ENCODE measurements around the gene STIP1.
A peak's percentile ranks its signal among the peaks of the same experiment; 100 is the strongest.
"Not testable (repeated sequence)": the region's sequence is repeated elsewhere in the genome, so short reads cannot be mapped to it uniquely, and the experiment has no call there.

STIP1 gene

GRCh38 chr11:64240435-64241240 is 54.7 kb downstream of the STIP1 start, which contains the start of gene FKBP2:
Gene FKBP2, plus strand, starts transcription at chr11:64241095. Its CDS starts 1,293 bp downstream, at chr11:64242388.
- DNase-seq, result peak; percentile 96

GRCh38 chr11:64241241-64241490 is 55.2 kb downstream of the STIP1 start:
- DNase-seq, result peak; percentile 99

- DNase-seq, result peak; percentile 71
Observed at GRCh38 chr11:64241491-64242374, 55.8 kb downstream of the STIP1 start.

- DNase-seq, result no peak
Observed at GRCh38 chr11:64243236-64243854, 57.4 kb downstream of the STIP1 start.

- DNase-seq, result no peak
Observed at GRCh38 chr11:64244107-64244506, 58.1 kb downstream of the STIP1 start.

DNA sequence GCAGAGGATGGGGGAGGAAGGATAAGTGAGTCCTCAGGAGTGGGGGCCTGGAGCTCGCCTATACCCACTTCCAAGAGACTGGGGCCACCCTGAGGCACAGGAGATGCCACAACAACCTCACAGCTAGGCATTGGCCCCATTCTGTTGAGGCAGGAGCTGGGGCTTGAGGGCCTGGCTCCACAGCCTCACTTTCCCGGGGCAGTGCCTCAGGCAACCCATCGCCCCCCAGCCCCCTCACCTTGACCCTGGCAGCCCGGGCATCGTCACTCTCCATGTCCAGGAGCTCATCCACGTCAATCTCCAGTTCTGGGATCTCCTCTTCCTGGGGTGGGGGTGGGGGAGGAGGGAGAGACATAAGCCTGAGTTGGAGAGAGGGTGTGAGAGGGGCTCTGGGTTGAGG is 59.0 kb downstream of the STIP1 start:
- no peak for DNase-seq

GRCh38 chr11:64245401-64245796 is 59.4 kb downstream of the STIP1 start:
- no peak for DNase-seq

- peak; percentile 60 for DNase-seq
Observed at GRCh38 chr11:64245797-64246620, 60.0 kb downstream of the STIP1 start.

GRCh38 chr11:64246621-64246870 is 60.6 kb downstream of the STIP1 start:
- DNase-seq, result not testable (repeated sequence)

- DNase-seq, result peak; percentile 93
Observed at GRCh38 chr11:64246871-64247728, 61.1 kb downstream of the STIP1 start, which contains the start of gene PPP1R14B. Gene PPP1R14B, minus strand, starts transcription at chr11:64246943. Its CDS starts 270 bp downstream, at chr11:64246673.

DNA sequence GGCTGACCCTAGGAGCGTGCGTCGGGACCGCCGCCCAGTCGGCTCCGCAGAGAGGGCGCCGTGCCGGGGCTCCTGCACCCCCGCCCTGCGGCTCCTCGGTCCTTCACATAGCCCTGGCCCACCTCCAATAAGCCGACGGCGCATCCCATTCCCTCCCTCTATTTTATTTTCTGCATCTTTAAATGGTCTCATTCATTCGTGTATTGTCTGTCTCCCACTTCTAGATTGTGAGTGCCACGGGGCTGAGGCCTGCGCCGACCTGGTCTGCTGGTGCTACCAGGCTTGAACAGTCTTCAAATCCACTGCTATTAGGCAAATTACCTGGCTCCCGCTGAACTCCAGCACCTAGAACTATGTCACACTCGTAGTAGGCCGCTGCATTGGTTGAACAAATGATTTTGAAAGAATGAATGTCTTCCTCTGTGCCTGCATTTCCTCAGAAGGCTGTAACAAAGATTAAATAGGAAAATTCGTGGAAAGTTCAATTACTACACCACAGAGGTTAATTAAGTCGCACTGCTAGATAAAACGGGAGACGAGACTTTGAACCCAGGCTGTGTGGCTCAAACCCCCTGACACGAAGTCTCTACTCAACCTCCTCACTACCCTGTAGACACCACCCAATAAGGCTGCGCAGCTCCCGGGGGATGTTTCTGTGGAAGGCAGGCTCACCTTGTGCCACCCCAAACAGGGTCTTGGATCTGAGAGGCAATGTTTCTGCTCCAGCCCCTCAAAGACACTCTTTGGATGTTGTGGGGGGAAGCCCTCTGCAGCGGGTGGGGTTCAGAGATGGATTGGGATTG is 62.0 kb downstream of the STIP1 start:
- peak; percentile 50 for DNase-seq

DNA sequence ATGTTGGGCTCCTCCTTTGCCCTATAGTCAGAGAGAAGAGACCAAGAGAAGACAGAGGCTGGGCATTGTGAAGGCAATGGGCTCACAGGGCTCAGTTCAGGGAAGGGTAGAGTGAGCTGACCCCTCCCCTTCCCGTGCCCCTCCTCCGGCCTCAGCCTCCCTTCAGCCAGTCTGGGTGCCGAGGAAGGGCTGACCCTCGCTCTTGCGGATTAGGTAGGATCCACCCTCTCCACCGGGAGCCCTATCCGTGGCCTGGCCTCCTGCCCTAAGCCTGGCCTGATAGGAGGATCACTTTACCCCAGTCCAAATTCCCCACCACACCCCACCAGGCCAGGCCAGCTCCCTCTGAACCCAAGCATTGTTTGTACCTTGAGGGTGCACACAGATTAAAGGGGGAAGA is 62.6 kb downstream of the STIP1 start:
- DNase-seq, result no peak

GRCh38 chr11:64249038-64249437 is 63.1 kb downstream of the STIP1 start:
- DNase-seq, result no peak

GRCh38 chr11:64249563-64250414 is 63.8 kb downstream of the STIP1 start:
- no peak for DNase-seq

DNA sequence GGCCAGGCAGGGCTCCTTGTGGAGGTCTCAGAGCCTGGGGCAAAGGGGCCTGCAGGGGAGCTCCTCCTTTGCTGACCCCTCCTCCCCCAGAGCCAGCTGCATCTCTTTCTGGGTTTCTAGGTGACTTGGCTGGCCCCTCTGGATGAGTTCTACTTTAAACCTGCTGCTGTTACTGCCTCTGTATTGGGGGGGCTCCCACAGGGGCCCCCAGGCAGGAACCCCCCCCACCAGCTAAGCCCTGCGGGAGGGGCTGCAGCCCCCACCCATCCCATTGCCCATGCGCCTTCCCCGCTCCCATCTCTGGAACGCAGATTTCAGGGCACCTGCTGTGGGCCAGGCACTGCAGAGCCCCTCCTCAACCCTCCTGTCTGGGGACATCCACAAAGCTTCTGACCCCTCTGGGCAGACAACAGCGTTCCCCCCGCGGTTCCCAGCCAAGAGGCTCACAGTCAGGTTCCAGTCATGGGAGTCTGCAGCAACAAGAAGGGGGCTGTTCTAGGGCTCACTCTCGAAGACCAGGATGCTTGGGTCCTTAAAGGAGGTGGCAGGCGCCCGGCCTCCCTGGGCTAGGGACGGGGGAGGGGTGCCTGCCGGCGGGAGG is 64.5 kb downstream of the STIP1 start:
- no peak for DNase-seq

DNA sequence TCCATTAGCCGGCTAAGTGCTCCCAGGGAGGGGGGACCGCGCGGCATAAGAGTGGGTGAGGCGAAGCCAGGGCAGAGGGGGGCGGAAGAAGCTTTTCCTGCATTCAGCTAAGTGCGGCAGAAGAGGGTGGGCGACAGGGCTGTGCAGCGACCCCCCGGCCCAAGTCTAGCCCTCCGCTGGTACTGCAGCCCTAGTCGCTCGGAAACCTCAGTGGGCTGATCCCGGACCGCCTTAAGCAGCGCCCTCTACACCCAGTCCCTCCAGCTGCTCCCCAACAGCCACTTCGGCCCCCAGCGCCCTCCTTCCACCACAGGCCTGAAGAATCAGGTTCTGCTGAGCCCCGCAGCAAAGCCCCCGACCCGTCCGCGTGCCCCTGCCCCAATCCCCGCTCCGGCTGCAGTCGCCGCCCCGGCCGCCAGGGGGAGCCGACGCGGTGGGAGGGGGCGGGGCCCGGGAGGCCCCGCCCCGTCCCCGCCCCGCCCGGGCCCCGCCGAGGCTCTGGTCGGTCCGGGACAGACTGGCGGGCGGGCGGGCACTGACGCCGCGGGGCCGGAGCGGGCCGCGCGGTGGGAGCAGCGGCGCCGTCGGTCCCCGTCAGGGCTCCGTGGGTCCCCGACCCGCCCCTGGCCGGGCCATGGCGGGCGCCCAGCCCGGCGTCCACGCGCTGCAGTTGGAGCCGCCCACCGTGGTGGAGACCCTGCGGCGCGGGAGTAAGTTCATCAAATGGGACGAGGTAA is 65.2 kb downstream of the STIP1 start, which contains the start of gene PLCB3:
PLCB3 (plus strand) TSS at position 515 of the 737 bp plus-strand sequence; CDS start at position 635, 120 bp downstream.
- peak; percentile 63 for DNase-seq

DNA sequence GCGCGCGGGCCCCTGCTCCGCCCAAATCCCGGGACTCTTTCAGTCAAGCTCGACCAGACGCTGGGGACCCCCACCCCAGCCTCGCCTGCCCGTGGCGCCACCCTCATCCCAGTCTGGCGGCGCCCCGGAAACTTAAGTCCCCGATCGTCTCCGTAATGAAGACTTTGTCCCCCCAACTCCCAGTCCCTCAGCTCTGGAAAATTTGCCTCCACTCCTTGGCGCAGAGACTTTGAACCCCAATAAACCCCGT is 65.7 kb downstream of the STIP1 start:
- DNase-seq, result peak; percentile 30

DNA sequence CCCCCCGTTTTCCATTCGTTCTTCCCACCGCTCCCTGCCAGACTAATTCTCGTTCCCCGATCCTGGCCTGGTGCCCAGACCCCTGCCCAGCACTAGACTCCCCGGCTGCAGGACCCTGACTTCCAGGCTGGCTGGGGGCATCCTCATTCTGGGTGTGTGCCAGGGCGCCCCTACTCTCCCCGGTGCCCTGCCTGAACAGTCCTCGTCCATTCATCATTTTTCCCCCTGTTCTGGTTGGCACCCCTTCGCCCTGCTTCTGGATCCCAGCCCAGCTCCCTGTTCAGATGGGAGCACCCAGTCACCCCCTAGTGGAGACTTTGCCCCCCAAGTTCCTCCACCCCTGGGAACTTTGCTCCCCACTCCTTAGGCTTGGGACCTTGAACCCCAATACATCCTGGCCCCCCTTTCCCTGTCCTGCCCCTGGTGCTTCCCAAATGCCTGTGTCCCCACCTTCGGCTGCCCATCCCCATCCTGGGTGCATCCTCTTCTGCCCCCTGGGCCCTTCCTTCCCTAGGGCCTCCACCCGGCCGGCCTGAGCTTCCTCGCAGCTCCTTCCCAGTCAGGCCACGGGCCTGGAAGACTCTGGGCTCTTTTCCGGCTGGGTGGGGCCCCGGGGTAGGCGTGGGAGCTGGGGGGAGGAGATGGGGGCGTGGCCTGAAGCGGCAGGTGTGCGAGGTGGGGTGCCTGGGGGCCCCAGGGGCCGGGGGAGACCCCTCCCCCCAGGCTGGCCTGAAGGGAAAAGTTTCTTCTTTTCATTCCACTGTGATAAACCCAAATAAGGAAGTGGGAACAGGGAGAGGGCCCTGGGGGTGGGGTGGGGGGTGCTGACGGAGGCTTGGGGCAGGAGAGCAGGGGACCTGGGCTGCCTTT is 66.3 kb downstream of the STIP1 start:
- peak; percentile 64 for DNase-seq

Data from NCI-H146 (cell line).